GM12874 (cell line): Measurements from ENCODE around the gene HCK.

Experiments
- TF ChIP-seq, protein P1 (sequence below): IDR thresholded peaks from 2 replicates; pipeline ENCODE4 v1.5.1; 2011; ENCODE audit warnings: low read depth, mild to moderate bottlenecking, control low read depth, low read length, moderate library complexity; ENCODE audit not compliant: insufficient read depth

The HCK gene

DNA sequence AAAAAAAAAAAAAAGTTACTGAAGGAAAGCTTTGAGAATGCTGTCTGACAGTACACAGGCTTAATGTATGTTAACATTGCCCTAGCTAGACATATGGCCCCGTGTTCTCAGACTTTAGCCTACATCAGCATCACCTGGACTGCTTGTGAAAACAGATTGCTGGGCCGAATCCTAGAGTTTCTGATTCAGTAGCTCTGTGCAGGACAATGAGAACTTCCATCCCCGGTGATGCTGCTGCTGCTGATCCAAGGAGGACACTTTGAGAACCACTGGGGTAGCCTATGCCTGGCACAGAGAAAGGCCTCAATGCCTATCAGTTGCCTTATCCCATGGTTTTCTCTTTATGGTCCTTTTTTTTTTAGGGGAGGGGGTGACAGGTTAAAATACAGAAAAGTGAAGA lies 1.6 kb downstream of the HCK start:
- TF ChIP-seq, protein P1, sequence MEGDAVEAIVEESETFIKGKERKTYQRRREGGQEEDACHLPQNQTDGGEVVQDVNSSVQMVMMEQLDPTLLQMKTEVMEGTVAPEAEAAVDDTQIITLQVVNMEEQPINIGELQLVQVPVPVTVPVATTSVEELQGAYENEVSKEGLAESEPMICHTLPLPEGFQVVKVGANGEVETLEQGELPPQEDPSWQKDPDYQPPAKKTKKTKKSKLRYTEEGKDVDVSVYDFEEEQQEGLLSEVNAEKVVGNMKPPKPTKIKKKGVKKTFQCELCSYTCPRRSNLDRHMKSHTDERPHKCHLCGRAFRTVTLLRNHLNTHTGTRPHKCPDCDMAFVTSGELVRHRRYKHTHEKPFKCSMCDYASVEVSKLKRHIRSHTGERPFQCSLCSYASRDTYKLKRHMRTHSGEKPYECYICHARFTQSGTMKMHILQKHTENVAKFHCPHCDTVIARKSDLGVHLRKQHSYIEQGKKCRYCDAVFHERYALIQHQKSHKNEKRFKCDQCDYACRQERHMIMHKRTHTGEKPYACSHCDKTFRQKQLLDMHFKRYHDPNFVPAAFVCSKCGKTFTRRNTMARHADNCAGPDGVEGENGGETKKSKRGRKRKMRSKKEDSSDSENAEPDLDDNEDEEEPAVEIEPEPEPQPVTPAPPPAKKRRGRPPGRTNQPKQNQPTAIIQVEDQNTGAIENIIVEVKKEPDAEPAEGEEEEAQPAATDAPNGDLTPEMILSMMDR: no peak

DNA sequence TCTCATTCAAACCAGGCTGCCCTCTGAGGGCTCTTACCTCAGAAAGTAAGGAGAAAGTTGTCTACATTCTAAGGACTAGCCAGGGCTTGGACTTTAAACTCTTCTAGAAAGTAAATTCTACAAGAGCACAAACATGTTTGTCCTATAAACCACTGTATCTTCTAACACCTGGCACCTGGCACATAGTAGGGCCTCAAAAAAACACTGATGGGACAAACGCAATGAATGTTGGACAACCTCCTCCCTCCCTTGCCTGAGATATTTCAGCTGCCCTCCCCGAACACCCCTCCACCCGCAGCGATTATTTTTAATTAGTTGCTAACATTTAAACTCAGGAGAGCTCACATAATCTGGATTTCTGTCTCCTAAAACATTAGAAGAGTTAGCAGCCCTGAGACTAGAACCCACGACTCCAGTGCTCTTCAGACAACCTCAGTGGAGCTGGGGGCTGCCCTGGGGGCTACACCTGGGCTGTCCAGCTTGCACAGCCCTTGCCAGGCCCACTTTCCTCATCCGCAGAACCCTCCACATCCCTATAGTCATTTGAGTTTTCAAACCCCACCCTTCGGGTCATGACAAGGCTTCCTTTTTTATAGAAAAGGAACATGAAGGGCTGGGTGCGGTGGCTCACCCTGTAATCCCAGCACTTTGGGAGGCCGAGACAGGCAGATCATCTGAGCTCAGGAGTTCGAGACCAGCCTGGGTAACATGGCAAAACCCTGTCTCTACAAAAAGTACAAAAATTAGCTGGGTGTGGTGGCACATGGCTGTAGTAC lies 4.9 kb downstream of the HCK start:
- TF ChIP-seq, protein P1: no peak

DNA sequence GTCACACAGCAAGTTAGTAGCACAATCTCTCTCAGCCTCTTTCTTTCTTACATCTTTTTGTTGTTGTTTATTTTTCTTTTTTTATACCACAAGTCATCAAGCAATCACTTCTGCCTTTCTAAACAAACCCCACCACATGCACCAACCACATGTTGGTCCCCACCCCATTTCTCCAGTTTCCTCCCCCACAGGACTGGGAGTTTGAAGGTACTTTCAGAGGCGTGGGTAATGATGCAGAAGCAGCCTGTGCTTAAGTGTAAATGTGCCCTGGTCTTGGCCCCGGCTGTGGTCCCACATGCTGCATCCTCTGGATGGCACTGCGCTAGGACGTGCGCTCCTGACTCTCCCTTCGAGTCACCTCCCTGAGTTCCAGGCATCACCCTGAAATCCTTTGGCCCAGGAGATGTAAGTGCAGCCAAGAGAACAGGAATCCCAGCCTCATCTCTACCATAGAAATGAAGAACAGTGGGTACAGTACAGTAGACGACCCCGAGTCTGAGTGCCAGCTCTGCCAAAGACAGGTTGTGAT lies 5.7 kb downstream of the HCK start:
- TF ChIP-seq, protein P1: no peak

DNA sequence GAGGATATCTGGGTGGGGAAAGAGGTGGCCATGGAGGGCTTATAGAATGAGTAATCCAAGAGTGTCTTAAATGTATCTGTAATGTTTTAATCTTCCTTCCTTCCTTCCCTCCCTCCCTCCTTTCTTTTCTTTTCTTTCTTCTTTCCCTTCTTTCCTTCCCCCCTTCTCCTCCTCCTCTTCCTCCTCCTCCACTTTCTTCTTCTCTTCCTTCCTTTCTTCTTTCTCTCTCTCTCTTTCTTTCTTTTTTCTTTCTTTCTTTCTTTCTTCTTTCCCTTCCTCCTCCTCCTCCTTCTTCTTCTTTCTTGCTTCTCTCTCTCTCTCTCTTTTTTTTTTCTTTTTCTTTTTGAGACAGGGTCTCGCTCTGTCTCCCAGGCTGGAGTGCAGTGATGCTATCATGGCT lies 7.1 kb downstream of the HCK start:
- TF ChIP-seq, protein P1: no peak

GRCh38 chr20:32062776-32063170 lies 10.7 kb downstream of the HCK start:
- TF ChIP-seq, protein P1: no peak

DNA sequence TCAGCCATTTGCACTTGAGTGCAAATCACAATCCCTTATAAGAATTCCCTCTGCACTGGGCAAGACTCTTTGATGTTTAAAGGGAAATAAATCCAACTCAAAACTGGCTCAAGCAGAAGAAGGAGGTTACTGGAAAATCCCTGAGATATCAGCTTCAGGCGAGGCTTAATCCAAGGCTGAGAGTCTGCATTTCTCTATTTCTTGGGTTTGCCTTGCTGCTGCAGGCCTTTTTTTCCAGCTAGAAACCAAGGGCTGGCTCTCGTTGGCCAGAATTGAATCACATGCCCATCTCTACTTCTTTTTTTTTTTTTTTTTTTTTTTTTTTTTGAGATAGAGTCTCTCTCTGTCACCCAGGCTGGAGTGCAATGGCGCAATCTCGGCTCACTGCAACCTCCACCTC lies 11.7 kb downstream of the HCK start:
- TF ChIP-seq, protein P1: no peak

DNA sequence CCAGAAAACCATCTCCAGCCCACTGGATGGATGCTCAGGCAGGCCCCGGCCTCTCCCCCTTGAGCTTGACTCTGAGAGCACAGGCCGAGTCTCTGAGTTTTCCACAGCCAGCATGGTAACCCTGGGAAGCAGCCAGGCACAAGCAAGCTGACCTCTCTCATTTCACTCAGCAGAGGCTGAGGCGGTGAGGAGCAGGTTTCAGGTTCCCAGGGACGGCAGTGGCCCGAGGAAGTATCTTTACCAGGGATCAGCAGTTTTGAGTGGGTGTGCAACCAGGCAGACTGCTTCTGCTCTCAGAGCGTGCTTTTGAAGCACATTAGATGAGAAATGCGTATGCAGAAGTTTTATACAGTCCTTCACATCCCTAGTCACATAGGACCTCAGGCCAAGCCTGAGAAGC lies 12.6 kb downstream of the HCK start:
- TF ChIP-seq, protein P1: no peak
